GM19463 (cell line): ENCODE data around the gene RRBP1.
A peak's percentile ranks its signal among the peaks of the same experiment; 100 is the strongest.

Experiments used
- ATAC-seq: cut with Tn5 transposase; IDR thresholded peaks from one replicate; pipeline ENCODE4 v1.9.1; 2021; ENCODE audit warnings: mild to moderate bottlenecking, moderate library complexity; ENCODE audit not compliant: unreplicated experiment

The RRBP1 gene

DNA sequence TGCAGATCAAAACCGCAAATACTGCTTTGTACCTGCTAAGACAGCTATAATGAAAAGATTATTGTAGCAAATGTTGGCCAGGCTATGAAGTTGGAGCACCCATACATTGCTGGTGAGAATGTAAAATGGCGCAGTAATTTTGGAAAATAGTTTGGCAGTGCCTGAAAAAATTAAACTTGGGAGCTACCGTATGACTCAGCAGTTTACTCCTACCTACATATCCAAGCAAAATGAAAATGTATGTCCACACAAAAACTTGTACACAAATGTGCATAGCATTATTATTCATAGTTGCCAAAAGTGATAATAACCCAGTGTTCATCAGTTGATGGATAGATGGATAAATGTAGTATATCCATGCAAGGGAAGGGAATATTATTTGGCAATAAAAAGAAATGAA, 98.9 kb downstream of the RRBP1 start:
- no peak for ATAC-seq

GRCh38 chr20:17580895-17581294, 101.1 kb downstream of the RRBP1 start:
- no peak for ATAC-seq

DNA sequence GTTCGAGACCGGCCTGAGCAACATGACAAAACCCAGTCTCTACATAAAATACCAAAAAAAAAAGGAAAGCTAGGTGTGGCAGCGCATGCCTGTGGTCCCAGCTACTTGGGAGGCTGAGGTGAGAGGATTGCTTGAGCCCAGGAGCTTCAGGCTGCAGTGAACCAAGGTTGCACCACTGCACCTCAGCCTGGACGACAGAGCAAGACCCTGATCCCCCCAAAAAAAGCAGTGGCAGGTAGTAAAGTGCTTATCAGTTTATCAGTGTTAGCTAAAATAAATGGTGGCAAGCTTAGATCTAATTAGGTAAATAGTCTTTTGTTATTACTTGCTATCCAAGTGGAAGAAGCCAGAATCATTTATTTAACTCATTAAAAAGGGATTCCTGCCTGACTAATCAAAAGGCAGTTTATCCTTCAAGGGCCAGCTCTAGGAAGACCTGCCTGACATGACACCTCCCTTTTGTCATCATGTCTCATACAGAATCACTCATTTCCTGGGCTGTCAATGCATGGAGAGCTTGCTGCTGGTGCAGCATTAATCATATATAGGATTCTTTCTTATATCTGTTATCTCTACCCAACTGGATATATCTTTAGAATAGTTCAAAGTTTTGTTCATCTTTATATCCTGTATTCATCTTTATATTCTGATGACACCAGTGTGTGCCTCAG, 102.5 kb downstream of the RRBP1 start:
- ATAC-seq: no peak

DNA sequence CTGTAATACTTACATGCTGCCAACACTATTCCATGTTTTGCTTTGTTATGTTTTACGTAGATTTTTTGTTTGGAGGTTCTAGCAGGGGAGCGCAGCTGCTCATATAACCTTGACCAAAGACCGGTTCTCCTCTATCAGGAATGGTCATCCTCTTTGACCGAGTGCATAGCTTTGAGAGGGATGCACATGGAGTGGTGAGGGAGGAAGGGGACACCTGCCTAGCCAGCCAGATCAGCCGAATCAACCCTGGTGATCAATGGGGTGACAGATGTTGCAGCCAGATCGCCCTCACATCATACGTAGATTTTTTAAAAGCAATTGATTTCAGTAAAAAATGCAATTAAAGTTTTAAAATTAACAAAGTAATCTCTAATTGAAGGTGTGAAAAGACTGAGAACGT, 105.8 kb downstream of the RRBP1 start:
- ATAC-seq: no peak

DNA sequence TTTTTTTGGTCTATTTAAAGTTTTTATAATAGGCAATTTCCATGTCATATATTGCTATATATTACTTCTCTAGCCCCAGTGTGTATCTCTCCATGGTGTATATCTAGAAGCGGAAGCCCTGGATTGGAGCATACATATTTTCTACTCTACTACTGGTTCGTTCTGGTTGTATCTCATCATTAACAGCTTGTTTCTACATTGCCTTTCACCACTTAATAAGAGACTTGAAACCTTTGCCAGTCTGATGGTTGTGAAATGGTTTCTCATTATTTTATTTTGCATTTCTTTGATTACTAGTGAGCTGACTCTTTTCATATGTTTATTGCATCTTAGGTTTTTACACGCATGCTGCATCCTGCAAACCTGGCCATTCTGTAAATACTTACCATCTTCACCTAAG, 108.6 kb downstream of the RRBP1 start:
- no peak for ATAC-seq

DNA sequence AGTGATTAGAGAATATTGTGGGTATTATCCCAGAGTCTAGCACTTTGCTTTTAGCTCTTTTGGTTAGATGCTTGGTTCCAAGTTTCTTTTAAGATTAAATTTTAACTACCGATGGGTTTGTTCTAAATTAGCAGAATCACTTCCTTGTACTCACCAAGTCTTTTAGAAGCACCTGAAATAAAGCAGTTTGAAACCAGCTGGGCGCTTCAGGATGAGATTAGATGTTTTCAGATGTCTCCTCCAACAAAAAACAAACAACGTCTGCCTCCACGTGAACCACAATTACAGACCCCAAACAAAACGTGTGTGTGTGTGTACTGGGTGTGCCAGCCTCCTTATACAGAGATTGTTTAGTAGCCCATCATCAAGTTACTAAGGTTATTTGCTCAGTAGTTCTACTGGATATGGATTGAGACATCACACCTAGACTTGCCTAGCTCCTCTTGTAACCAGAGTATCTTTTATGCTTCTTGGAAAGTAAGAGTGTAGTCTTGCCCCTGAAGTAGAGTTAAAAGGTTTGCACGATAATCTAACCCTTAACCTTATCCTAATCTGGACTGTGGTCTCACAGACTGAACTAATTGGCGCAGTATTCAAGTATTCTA, 109.9 kb downstream of the RRBP1 start:
- ATAC-seq: no peak

GRCh38 chr20:17571153-17571527, 110.9 kb downstream of the RRBP1 start:
- peak; percentile 23 for ATAC-seq

DNA sequence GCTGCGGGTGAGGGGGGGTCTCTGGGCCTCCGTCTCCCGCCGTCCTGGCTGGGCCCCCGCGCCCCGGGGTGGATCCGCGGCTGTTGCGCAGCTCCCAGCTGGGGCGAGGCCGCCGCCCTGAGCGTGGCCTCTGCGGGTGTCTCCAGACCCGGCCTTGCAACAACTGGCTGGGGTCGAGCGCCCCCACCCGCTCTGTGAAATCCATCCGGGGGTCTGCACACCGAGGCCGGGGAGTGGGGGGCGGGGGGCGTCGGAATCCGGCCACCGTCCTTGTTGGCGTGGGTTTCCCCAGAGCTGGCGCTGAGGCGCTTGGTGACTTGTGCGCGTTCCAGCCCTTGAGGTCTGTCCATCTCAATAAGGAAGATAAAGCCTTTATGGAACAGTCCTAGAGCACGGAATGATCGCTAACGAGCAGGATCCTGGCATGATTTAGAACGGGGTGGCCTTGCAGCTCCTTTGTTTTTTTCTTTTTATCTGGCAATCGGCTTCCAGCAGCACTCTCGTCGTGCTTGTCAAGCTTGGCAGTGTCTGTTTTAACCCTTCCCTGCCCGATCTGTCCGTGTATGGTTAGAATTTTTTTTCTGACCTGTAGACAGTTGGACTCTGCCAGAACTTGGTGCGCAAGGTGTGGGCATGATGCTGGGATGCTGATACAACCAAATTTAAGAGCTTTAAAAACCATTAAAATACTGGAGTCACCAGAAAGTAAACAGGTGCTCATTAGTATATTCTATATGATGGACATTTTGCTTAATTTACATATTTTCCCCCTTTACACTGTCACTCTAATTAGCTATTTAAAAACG, 111.5 kb downstream of the RRBP1 start:
- ATAC-seq: peak; percentile 29

- peak; percentile 93 for ATAC-seq
Observed at GRCh38 chr20:17569616-17570346, 112.3 kb downstream of the RRBP1 start, which contains the start of gene DSTN. Gene DSTN (plus strand): TSS chr20:17570075. CDS start chr20:17570209, 134 bp downstream.

DNA sequence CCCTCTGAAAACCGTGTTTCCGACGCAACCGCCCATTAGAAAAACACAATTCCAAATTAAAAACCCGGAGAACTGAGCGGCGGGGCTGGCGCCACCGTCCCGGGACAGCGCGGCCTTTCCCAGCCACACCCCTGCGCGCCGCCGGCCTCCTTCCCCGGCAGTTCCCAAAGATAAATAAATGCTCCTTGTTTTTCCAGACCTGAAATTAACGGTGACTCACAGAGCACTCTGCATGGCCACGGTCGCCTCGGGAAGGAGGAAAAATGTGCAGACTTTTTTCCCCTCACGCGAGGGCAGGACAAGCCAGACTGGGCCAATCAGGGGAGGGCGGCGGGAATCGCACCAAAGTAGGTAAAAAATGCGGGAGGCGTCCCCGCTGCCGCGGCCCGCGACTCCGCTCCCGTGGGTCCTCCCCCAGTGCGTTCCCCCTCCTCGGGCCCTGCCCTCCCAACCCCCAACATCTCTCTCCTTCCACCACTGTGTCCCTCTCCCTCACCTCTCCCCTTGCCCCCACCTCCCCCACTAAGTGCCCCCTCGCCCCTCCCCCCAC, 113.0 kb downstream of the RRBP1 start:
- ATAC-seq: no peak

GRCh38 chr20:17568045-17568788, 113.8 kb downstream of the RRBP1 start:
- no peak for ATAC-seq

DNA sequence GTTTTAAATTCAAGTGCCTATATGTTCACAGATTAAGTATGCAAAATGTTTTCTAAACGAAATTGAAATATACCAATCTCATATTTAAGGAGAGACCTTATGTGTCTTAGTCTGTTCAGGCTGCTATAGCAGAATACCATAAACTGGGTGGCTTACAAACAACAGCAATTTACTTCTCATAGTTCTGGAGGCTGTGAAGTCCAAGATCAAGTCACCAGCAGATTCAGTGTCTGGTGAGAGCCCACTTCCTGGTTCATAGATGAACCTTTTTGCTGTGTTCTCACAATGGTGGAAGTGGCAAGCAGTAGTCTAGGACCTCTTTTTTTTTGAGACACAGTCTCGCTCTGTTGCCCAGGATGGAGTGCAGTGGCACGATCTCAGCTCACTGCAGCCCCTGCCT, 115.7 kb downstream of the RRBP1 start:
- no peak for ATAC-seq

- no peak for ATAC-seq
Observed at GRCh38 chr20:17565169-17565845, 116.7 kb downstream of the RRBP1 start.
